ENCODE measurements around the gene ZBTB47.

DNA sequence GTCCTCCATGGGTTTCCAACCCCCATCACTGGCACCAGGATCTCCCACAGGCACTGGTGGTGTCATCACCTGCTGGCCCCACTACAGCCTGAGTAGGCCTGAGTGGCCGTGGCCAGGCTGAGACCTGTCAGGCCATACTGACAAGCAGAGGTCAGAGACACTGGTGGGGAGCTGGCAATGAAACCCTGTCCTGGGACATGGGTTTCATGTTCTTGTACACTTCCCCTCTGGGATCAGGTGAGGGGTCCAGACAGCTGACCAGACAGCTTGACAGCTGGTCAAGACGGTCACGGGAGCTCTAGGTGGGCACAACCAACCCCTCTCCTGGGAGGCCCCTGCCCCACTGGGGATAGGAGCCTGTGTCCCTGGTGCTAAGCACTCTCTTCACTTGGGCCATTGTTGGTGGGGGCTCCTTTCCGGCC, 13.1 kb downstream of the ZBTB47 start:
- TF ChIP-seq EZH2 (IDR thresholded peaks at IDR 0.05; ENCODE audit: insufficient read depth, poor library complexity, severe bottlenecking), result no peak
- TF ChIP-seq EZH2phosphoT487 (IDR thresholded peaks at IDR 0.05; ENCODE audit: insufficient read depth, low read depth), result no peak

Data from GM23248 (cell line).